Left ventricle myocardium superior (tissue), 1 donor: ENCODE measurements around the gene CUX1. TPM values are rescaled to one million over a fixed set of nuclear protein-coding genes. Genes with fewer than 3 reads are reported as not detected.
"Not testable (repeated sequence)": the region's sequence is repeated elsewhere in the genome, so short reads cannot be mapped to it uniquely, and the experiment has no call there.

ENCODE experiments used
- ATAC-seq: fragments of 200-7000 bp; cut with Tn5 transposase; one replicate; pipeline ENCODE4 v1.9.1; 2020; ENCODE audit warnings: mild to moderate bottlenecking, moderate library complexity
- DNase-seq: peaks from one replicate; pipeline ENCODE4 v3.0.0-alpha.2; 2020
- intact Hi-C: fragments of 100-400 bp; cut with micrococcal nuclease; formaldehyde crosslinking; loops from one replicate; pipeline ENCODE4 v1.11.0; 2022
- total RNA-seq: library from RNA; stranded (reverse); fragmentation: NEBNext Ultra II Directional; extraction: Animal tissue kit (Norgen Biotek cat#: 25700); gene quantifications from one replicate; pipeline ENCODE4 v1.2.1, GENCODE V29; 2021
- donor health status: DM: no; HTN: yes; CAD: no; lungs with severe emphysema.

CUX1 gene
- total RNA-seq, 1 donor from 2014 or later, result 123 TPM

DNA sequence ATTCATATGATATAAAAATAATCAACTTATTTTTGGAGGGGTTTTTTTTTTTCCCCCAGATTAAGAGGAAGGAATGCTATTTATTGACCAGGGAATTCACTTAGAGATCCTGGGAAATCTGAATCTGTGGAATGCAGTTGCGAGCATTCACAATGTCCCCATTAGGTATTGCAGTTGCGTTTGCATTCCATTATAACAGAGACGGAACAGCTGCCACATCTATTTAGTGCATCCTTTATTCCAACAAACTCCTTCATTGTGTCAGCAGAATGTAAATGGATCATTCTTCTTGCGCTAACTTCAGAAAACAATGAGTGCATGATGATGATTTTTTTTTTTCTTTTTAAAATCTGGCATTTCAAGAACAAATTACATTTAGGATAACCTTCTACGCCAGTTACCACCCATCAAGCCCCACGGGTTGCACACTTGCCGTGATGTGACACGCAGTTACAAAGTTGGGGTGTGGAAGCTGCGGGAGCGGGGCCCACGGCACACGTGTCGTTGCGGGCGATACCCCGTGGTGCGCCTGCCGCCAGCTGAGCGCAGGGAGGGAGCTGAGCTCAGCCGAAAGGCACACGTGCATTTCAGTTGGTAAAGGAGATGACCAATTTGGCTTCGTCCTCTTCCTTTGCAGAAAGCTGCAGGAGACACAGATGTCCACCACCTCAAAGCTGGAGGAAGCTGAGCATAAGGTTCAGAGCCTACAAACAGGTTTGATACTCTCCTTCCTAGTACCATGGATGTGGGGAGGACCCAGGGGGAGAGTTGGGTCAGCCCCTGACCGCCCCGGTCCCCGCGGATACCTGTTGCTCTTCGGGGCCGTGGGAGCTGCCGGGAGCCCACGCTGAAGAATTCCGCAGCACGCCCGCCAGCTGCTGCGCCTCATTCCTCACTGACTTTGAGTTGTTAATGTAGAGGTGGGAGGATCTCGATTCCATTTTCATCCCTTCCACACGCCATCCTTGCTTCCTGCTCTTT is 293.9 kb downstream of the CUX1 start:
- DNase-seq, result no peak
- intact Hi-C loops, result no loop called here
- no peak for ATAC-seq

DNA sequence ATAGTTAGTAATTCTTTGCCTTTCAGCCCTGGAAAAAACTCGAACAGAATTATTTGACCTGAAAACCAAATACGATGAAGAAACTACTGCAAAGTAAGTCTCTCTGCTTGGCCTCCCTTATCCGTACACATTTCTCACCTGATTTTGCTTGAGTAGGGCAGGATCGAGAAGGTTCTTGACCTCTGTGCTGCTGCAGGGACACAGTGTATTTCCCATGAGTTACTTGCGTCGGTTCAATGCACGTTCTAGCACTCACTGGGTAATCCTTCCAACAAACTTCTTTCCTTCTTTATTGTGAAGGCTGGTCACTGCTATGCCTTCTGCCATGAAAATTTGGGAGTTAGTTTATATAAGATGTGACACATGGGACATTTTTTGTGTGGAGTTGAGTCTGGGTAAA is 297.8 kb downstream of the CUX1 start:
- ATAC-seq, result no peak
- no peak for DNase-seq
- intact Hi-C loops, result no loop called here

DNA sequence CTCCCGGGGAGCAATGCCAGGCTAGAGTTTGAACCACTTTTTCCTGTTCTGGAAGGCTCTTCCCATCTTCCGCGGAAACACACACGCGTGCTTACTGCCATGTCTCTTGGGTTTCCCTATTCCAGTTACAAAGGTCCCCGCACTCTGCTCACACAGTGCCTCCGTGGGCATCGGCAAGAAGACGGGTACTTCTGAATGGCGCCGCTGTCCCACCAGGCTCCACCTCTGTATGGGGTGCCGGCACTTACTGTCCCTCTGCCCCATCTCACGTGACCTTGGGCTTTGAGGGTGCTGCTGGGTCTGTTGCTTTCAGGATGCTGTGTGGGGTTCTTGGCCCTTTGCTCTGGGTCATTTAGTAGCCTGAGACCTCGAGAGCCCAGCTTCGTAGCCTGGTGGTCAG is 298.5 kb downstream of the CUX1 start:
- intact Hi-C loops, result no loop called here
- DNase-seq, result no peak
- no peak for ATAC-seq

DNA sequence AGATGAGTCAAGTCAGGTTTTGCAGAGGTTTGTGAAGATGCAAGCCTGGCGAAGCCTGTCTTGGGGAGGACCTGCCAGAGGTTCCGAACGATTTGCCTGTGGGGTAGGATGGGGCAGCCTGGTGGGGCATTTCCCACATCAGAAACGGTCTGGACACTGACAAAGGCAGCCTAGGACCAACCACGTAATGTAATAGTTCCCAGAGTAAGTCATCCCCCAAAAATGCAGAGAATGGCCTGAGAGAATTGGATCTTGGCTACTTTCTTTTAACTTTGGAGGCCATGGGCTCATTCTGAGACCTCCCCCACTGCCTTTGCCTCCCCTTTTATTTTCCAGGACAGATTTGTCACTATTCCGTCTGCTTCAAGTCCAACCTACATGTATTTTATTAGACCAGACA is 300.3 kb downstream of the CUX1 start:
- intact Hi-C loops, result no loop called here
- DNase-seq (no peak), ATAC-seq (peak; percentile 30)

DNA sequence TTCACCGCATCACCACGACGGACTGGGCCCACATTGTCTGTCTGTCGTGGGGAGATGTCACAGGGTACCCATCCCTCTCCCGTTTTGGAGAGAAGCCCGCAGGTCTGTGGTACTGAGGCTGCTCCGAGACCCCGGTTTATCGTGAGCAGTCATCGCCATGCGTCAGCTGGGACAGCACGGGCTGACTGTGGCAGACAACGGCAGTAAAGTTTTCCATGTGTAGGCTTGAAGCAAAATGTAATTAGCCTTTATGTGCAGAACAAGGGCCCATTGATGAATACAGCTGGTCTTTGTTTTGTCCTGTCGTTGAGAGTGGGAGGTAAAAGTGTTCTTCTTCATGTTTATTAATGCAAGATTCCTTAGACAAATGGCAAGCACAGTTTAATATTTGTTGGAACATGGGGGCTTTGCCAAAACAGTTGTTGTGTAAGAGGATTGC is 301.8 kb downstream of the CUX1 start:
- intact Hi-C loops, result no loop called here
- DNase-seq (no peak), ATAC-seq (peak; percentile 58)

DNA sequence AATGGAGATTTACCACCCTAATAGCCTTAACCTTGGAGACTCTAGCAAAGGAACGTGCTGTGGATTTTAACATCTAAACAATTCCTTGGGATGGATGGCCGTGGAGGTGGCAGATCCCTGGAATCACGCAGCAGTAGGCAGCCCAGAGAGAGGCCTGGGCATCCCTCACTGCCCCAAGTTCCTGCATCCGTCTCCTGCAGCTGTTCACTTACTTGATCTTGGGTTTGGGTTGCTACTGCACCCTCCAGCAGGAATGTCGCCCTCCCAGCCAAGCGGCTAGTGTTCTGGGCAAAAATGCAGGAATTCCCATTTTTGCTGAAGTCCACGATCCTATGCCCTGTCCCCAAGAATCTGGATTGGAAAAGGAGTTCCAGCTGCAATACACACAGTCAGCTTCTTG is 302.5 kb downstream of the CUX1 start:
- intact Hi-C loops, result no loop called here
- DNase-seq, result no peak
- ATAC-seq, result no peak

DNA sequence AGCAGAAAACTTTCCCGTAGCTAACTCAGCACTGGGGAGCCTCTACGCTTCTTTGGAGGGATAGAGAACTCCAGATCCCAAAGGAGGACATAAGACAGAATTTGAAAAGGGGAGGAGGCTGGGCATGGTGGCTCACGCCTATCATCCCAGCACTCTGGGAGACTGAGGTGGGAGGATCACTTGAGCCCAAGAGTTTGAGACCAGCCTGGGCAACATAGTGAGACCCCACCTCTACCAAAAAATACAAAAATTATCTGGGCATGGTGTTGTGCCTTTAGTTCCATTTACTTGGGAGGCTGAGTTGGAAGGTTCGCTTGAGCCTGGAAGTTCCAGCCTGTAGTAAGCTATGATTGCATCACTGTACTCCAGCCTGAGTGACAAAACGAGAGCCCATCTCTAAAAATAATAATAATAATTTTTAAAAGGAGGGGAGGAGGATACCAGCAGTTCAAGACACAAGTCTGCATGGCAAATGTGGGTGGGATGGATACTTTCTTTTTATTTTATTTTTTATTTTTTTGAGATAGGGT is 303.3 kb downstream of the CUX1 start:
- no peak for ATAC-seq
- no peak for DNase-seq
- intact Hi-C loops, result no loop called here

DNA sequence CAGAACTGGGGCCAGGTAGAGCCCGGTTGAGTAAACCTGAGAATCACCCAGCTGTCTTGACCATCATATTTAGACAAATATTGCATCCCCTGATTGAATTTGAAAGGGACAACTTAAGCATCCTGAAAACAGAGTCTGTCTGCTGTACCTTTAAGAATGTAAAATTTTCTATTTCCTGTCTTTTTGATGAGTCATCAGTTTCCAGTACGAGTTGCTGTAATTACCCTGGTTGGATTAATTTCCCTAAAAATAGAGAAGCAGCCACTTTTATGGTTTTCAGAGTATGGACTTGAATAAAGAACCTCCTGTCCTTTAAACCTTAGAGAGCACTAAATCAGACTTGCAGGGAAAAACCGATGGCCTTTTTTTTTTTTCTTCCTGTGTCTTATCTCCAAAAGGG is 304.6 kb downstream of the CUX1 start:
- no peak for ATAC-seq
- intact Hi-C loops, result no loop called here
- DNase-seq, result no peak

DNA sequence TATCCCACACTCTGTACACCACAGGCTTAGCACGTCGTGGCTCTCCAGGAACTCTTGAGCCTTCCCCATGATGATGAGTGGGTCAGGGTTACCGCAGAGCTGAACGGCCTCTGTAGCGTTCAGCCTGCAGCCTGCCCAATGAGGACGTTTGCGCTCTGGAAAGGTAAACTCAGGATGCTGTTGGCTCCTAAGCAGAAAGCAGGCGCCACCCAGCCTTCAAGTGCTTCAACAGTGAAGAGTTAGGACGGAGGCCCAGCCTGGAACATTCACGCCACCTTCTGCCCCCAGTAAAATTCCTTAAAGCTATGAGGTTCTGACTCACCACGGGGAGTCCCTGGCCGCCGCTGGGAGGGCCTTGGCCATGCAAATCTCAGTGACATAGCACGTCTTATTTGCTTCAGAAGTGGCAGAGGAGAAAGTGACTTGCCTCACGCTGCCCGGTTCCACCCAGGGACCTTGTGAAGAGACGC is 307.7 kb downstream of the CUX1 start:
- DNase-seq, result peak; percentile 70
- intact Hi-C loops, result no loop called here
- ATAC-seq, result peak; percentile 94

DNA sequence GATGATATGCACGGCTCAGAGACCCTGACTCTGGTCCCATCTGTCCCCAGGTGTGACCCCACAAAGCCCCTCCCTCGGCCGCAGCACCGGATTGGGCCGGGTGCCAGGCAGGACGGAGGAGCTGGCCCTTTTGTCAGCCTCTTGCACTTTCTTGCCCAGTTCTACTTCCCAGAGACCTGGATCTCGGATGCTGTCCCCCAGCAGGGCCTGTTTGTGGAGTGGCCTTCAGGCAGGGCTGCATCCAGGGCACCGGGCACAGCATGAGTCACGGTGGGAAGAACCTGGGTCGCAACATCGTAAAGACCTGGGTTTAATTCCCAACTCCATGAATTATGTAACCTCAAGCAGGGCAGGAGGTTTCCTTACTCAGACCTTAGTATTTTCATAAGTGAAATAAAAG is 310.9 kb downstream of the CUX1 start:
- no peak for DNase-seq
- no peak for ATAC-seq
- intact Hi-C loops, result no loop called here

DNA sequence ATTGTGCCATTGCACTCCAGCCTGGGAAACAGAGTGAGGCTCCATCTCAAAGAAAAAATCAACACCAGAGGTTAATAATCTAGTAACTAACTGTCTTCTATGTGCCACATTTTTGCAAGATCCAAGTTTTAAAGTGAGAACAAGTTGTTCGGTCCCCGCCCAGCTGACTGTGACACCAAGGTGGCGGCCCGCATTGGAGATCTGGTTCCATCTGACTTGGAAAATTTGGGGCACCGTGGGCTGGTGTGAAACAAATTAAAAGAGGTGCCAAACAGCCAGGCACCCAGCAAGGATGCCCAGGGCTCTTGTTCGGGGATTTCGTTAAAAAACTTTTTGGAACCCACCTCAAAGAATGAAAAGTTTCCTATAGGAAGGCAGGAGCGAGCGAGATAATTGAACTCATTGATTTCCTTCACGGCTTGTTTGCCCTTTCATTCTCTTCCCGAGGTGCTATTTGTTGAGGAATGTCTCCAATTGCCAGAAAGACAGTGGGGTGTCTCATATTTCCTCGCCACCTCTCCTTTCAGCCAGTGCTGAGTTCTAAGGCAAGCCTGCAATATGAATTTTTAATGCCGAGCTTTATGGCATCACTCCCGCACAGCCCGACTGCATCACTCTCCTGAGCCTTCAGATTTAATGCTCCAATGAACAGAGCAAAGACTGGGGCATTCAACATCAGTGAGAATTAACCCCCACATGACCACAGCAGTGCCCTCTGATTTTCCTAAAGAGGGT is 312.4 kb downstream of the CUX1 start:
- intact Hi-C loops, result no loop called here
- ATAC-seq (no peak), DNase-seq (no peak)

DNA sequence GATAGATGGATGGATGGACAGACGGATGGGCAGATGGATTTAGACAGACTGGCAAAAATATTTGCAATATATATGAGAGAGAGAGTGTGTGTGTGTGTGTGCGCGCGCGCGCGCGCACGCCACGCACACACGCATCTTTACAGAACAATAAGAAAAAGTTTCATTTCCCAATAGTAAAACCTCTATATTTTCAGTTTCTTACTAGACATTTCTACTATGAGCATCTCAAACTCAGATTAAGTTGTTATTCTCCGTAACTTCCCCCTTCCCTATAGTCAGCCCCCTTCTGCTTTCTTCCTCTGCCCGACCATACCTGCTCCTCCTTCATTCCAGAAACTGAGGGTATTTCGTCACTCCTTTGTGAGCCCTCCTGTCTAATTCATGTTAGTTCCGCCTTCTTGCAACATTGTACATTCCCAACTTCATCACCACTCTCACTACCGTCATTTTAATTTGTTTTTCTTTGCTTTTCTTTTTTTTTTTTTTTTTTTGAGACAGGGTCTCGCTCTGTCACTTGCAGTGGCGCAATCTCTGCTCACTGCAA is 314.9 kb downstream of the CUX1 start:
- intact Hi-C loops, result no loop called here
- ATAC-seq (no peak), DNase-seq (no peak)

DNA sequence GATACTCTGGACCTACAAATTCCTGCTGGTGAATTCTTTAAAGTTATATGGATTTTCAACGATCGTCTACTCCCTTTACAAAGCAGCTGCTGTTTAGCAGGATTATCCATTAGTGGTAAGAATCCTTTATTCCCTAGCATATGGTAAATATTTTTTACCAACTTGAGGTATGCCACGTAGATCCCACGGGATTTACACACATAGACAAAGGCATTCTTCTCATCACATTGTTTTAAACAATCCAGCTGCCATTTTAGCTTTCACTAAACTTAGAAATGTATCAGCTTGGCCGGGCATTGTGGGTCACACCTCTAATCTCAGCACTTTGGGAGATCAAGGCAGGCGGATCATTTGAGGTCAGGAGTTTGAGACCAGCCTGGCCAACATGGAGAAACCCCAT is 321.2 kb downstream of the CUX1 start:
- no peak for DNase-seq
- no peak for ATAC-seq
- intact Hi-C loops, result no loop called here

DNA sequence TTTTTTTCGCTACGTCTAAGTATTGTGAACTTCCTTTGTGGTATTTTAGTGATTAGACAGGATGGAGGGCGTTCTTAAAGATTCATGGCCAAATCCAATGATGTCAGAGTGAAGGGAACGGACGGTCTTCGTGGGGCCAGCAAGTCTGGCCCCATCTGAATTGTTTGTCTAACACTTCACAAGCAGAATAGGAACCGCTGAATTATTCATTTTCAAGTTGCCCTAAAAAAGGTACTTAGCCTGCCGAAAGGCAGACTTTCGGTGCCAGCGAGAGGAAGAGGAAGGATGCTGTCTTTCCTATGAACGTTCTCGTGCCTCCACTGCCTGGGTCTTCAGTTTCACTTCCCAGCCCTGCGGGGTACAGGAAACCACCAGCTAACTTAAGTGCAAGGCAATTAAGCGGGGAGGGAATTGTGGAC is 323.5 kb downstream of the CUX1 start:
- intact Hi-C loops, result no loop called here
- DNase-seq, result no peak
- no peak for ATAC-seq

DNA sequence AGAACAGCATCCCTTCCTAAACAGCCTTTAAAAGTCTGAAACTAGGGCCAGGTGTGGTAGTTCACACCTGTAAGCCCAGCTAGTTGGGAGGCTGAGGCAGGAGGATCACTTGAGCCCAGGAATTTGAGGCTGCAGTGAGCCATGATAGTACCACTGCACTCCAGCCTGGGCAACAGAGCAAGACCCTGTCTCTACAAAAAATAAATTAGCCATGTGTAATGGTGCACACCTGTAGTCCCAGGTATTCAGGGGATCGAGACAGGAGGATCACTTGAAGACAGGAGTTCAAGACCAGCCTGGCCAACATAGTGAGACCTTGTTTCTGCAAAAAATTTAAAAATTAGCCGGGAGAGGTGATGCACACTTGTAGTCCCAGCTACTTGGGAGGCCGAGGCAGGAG is 325.0 kb downstream of the CUX1 start:
- DNase-seq, ATAC-seq, intact Hi-C loops: not testable (repeated sequence)

DNA sequence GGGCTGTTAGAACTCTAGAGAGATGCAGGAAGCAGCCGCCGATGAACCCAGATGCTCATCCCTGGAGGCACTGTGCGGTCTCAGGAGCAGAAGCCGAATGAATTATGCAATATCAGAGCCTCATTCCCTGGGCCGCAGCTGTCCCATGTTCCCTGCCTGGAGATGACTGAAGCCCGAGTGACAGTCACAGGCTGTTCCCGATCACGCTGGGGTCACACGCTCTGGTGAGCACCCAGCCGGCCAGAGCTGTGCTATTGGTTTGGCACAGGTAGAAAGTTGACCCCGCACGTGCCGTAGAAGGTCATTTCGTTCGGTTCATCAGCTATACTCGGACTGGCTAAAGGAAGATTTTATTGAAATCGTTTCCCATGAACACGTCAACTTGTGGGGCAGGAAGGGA is 328.7 kb downstream of the CUX1 start:
- intact Hi-C loops, result no loop called here
- DNase-seq (peak; percentile 84), ATAC-seq (peak; percentile 85)

DNA sequence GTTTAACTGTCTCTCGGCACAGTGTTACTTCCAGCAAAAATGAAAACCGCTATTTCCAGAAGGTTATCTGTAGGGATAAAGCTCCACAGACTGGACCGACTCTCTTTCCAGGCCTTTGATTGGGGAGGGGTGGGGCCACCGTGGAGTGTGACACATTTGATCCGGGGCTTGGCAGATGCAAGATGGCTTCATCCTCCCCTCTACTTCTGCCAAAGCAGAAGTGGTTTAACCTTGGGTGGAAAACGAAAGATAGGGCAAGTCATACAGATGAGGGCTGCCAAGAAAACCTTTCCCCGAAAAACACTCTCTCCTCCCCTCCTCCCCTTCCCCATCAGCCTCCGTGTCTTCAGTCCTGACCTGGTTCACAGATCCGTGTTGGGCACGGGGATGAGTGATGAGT is 329.6 kb downstream of the CUX1 start:
- ATAC-seq (peak; percentile 93), DNase-seq (peak; percentile 74)
- intact Hi-C loops, result no loop called here

DNA sequence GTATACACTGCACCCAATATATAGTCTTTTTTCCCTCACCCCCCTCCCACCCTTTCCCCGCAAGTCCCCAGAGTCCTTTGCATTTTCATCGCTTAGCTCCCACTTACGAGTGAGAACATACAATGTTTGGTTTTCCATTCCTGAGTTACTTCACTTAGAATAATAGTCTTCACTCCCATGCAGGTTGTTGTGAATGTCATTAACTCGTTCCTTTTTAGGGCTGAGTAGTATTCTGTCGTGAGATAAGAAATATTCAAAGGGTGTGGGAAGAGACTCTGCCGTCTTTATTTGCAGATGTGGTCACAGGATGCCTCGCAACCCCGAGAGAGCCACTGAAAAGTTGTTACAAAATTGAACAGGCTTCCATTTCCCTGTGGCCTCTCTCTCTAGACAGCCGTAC is 331.4 kb downstream of the CUX1 start:
- intact Hi-C loops, result no loop called here
- DNase-seq, result no peak
- no peak for ATAC-seq

DNA sequence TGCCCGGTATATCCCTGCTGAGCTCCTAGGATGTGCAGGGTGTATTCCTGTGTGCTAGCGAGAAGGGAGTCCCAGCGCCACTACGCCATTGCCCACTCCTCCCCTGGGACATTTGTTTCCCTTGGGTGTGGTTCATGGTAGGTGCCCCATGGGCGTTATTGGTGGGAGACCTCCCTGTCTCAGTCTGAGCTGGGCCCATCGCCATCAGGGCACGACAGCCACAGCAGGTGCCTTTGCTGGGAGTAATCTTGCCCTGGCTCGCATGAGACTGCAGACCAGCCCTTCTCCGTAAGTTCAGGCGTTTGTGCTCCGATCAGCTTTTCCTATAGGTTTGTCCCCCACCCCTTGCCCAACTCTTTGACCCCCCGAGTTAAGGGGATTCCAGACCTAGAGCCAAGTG is 332.0 kb downstream of the CUX1 start:
- ATAC-seq, result no peak
- no peak for DNase-seq
- intact Hi-C loops, result no loop called here

DNA sequence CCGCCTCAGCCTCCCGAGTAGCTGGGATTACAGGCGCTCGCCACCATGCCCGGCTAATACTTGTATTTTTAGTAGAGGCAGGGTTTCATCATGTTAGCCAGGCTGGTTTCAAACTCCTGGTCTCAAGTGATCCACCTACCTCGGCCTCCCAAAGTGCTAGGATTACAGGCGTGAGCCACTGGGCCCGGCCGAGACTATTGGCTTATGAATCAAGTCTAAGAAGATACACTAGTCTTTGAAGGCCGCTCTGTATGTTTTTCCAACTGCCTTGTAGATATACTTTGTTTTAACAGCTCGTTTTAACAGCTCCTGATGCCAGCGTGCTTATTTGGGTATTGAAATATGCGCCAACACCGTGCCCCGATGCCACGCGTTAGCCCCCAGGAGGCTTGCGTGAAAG is 332.8 kb downstream of the CUX1 start:
- DNase-seq, result no peak
- no peak for ATAC-seq
- intact Hi-C loops, result no loop called here
